CD4-positive, alpha-beta T cell treated with Interleukin-6 at 100 ng/mL for 8 hours (primary cell): ENCODE data around the gene CFAP251.
"Not testable (repeated sequence)": the region's sequence is repeated elsewhere in the genome, so short reads cannot be mapped to it uniquely, and the experiment has no call there.

Experiments
- DNase-seq: peaks from one replicate; pipeline ENCODE4 v3.0.0-alpha.2; 2020; ENCODE audit warnings: mixed read lengths, low spot score

Gene CFAP251

GRCh38 chr12:121980191-121980891 is 61.9 kb downstream of the CFAP251 start:
- DNase-seq, result no peak

GRCh38 chr12:121980892-121981272 is 62.5 kb downstream of the CFAP251 start:
- no peak for DNase-seq

GRCh38 chr12:121981456-121981855 is 63.1 kb downstream of the CFAP251 start:
- no peak for DNase-seq

- no peak for DNase-seq
Measured at GRCh38 chr12:121982950-121983349, 64.6 kb downstream of the CFAP251 start.

GRCh38 chr12:121983536-121984210 is 65.3 kb downstream of the CFAP251 start:
- no peak for DNase-seq

GRCh38 chr12:121986489-121987245 is 68.3 kb downstream of the CFAP251 start:
- no peak for DNase-seq

GRCh38 chr12:121988519-121988918 is 70.1 kb downstream of the CFAP251 start:
- not testable (repeated sequence) for DNase-seq

GRCh38 chr12:121989276-121990113 is 71.1 kb downstream of the CFAP251 start:
- no peak for DNase-seq

- DNase-seq, result no peak
Measured at GRCh38 chr12:121990114-121990647, 71.8 kb downstream of the CFAP251 start.

- no peak for DNase-seq
Measured at GRCh38 chr12:121990692-121991603, 72.6 kb downstream of the CFAP251 start.

- peak; percentile 39 for DNase-seq
Measured at GRCh38 chr12:121992059-121992879, 73.9 kb downstream of the CFAP251 start.

- no peak for DNase-seq
Measured at GRCh38 chr12:121996050-121996944, 77.9 kb downstream of the CFAP251 start.

- no peak for DNase-seq
Measured at GRCh38 chr12:121996945-121997612, 78.7 kb downstream of the CFAP251 start.

- no peak for DNase-seq
Measured at GRCh38 chr12:122001466-122002209, 83.2 kb downstream of the CFAP251 start.

GRCh38 chr12:122003651-122004611 is 85.5 kb downstream of the CFAP251 start:
- no peak for DNase-seq

GRCh38 chr12:122004633-122005071 is 86.3 kb downstream of the CFAP251 start:
- DNase-seq, result no peak
